PC-9 (cell line): ENCODE results near the gene IFITM5. TPM values are rescaled to one million over a fixed set of nuclear protein-coding genes. Genes with fewer than 3 reads are reported as not detected.

Experiments used
- BruUV-seq: library from RNA; stranded (reverse); fragments of 400-500 nt; replicated peaks from 2 replicates; lab custom pipeline; 2021; lab: Mats Ljungman, UMichigan
- CTCF ChIA-PET: fragments of 300-600 bp; sonication (Branson Sonifier 250); formaldehyde crosslinking; loops from one replicate; lab custom pipeline; 2022; ENCODE audit warnings: antibody characterized with exemption; lab: Charles Lee
- POLR2A ChIA-PET: fragments of 300-600 bp; sonication (Branson Sonifier 250); formaldehyde crosslinking; loops from one replicate; lab custom pipeline; 2022; ENCODE audit warnings: antibody characterized with exemption; ENCODE audit not compliant: unreplicated experiment; lab: Charles Lee
- DNase-seq, 2 experiments: peaks; one replicate each; pipeline versions ENCODE4 v3.0.0 to v3.0.0-alpha.2; 2015 to 2022; ENCODE audit warnings: mixed read lengths in 1 of 2
- H2AFZ ChIP-seq: fragments of 200-600 bp; sonication (generic); 2 replicates; pipeline ENCODE4 v1.8.1; 2017; ENCODE audit warnings: antibody characterized with exemption
- H3F3A ChIP-seq: fragments of 200-600 bp; sonication (generic); 2 replicates; pipeline ENCODE4 v1.8.1; 2017; ENCODE audit warnings: antibody characterized with exemption, mild to moderate bottlenecking, low read depth; ENCODE audit not compliant: insufficient read depth
- H3K27ac ChIP-seq: fragments of 200-600 bp; sonication (generic); 2 replicates; pipeline ENCODE4 v1.6.1; 2016; ENCODE audit warnings: mixed run types
- H3K27me3 ChIP-seq: fragments of 200-600 bp; sonication (generic); 2 replicates; pipeline ENCODE4 v1.6.1; 2016; ENCODE audit warnings: low read depth, mixed run types; ENCODE audit not compliant: insufficient read depth
- H3K36me3 ChIP-seq: fragments of 200-600 bp; sonication (generic); 2 replicates; pipeline ENCODE4 v1.6.1; 2016; ENCODE audit warnings: low read depth, mixed run types
- H3K4me1 ChIP-seq: fragments of 200-600 bp; sonication (generic); replicated peaks from 2 replicates; pipeline ENCODE4 v1.6.1; 2016; ENCODE audit warnings: mixed run types; ENCODE audit not compliant: insufficient read depth
- H3K4me2 ChIP-seq: fragments of 200-600 bp; sonication (generic); 2 replicates; pipeline ENCODE4 v1.6.1; 2017; ENCODE audit warnings: mixed run types
- H3K4me3 ChIP-seq: fragments of 200-600 bp; sonication (generic); 2 replicates; pipeline ENCODE4 v1.6.1; 2016; ENCODE audit warnings: mixed run types
- H3K79me2 ChIP-seq: fragments of 200-600 bp; sonication (generic); 2 replicates; pipeline ENCODE4 v1.6.1; 2017; ENCODE audit warnings: low read depth, mixed run types
- H3K9me2 ChIP-seq: fragments of 200-600 bp; sonication (generic); 2 replicates; pipeline ENCODE4 v1.8.1; 2017; ENCODE audit warnings: mild to moderate bottlenecking; ENCODE audit not compliant: insufficient read depth
- H3K9me3 ChIP-seq: fragments of 200-600 bp; sonication (generic); 2 replicates; pipeline ENCODE4 v1.8.1; 2016; ENCODE audit warnings: low read depth; ENCODE audit not compliant: insufficient read depth
- H4K20me1 ChIP-seq: fragments of 200-600 bp; sonication (generic); 2 replicates; pipeline ENCODE4 v1.8.1; 2017; ENCODE audit not compliant: insufficient read depth
- CTCF ChIP-seq: fragments of 200-600 bp; sonication (generic); conservative IDR thresholded peaks from 2 replicates; pipeline ENCODE4 v1.6.1; 2017; ENCODE audit warnings: mixed run types, antibody characterized with exemption, mild to moderate bottlenecking, moderate library complexity
- EZH2 ChIP-seq: fragments of 200-600 bp; sonication (generic); IDR thresholded peaks from 2 replicates; pipeline ENCODE4 v1.8.0; 2017; ENCODE audit warnings: antibody characterized with exemption, low read depth
- intact Hi-C: fragments of 100-400 bp; cut with micrococcal nuclease; formaldehyde crosslinking; loops from one replicate; pipeline ENCODE4 v1.10.0; 2022; ENCODE audit not compliant: unreplicated experiment
- total RNA-seq: library from RNA; stranded (reverse); gene quantifications from 2 replicates; pipeline ENCODE4 v1.2.3, GENCODE V29; 2021

Gene IFITM5
- total RNA-seq, 1 experiment from 2014 or later: not detected

- H3K27me3 ChIP-seq: no peaks in the 10 kb centered on the region
- H3K4me3 ChIP-seq: no peak within 1 kb of the TSS
- H3K4me2 ChIP-seq: no peak within 1 kb of the TSS
- H3K4me1 ChIP-seq: no peaks in the 10 kb centered on the region
- H3K36me3 ChIP-seq: no peaks in the 10 kb centered on the region
- H3K9me3 ChIP-seq: no peaks in the 10 kb centered on the region
- H3F3A ChIP-seq: no peaks in the 10 kb centered on the region
- no peaks in the 10 kb centered on the region for H3K79me2 ChIP-seq
- DNase-seq: no peak
- H2AFZ ChIP-seq: no peak within 1 kb of the TSS
- intact Hi-C loops: no loop called here
- H4K20me1 ChIP-seq: no peaks in the 10 kb centered on the region
- H3K9me2 ChIP-seq: no peaks in the 10 kb centered on the region
- TF ChIP-seq EZH2 (no peak), CTCF (no peak)
- ChIA-PET POLR2A (no interaction called here), CTCF (no interaction called here)
- no TSS peak for BruUV-seq
- no peak within 1 kb of the TSS for H3K27ac ChIP-seq
Measured at GRCh38 chr11:278001-278951, 21.1 kb downstream of the IFITM5 start, which contains the start of gene NLRP6. NLRP6 (plus strand) TSS chr11:278407; CDS start chr11:278570, 163 bp downstream.

GRCh38 chr11:276219-276618, 23.1 kb downstream of the IFITM5 start:
- POLR2A ChIA-PET: no interaction called here
- H3K36me3 ChIP-seq: no peaks in the 10 kb centered on the region
- H3K9me2 ChIP-seq: no peaks in the 10 kb centered on the region
- no peaks in the 10 kb centered on the region for H3K9me3 ChIP-seq
- H3K27ac ChIP-seq: no peak overlapping the region
- no peak for DNase-seq
- H2AFZ ChIP-seq: no peak overlapping the region
- no peaks in the 10 kb centered on the region for H3K4me1 ChIP-seq
- H3K79me2 ChIP-seq: no peaks in the 10 kb centered on the region
- H3F3A ChIP-seq: no peaks in the 10 kb centered on the region
- no peak overlapping the region for H3K4me3 ChIP-seq
- intact Hi-C loops: no loop called here
- H3K4me2 ChIP-seq: no peak overlapping the region
- no peaks in the 10 kb centered on the region for H3K27me3 ChIP-seq
- BruUV-seq: no TSS peak
- H4K20me1 ChIP-seq: no peaks in the 10 kb centered on the region
- TF ChIP-seq CTCF: no peak
- TF ChIP-seq EZH2: no peak
- CTCF ChIA-PET: no interaction called here

GRCh38 chr11:272931-273198, 26.5 kb downstream of the IFITM5 start:
- no peak overlapping the region for H3K27ac ChIP-seq
- no peaks in the 10 kb centered on the region for H3K4me1 ChIP-seq
- no peaks in the 10 kb centered on the region for H3K36me3 ChIP-seq
- H2AFZ ChIP-seq: no peak overlapping the region
- CTCF ChIA-PET: no interaction called here
- no peaks in the 10 kb centered on the region for H3K79me2 ChIP-seq
- no peak overlapping the region for H3K4me3 ChIP-seq
- no peaks in the 10 kb centered on the region for H3F3A ChIP-seq
- no peaks in the 10 kb centered on the region for H3K9me3 ChIP-seq
- DNase-seq: no peak
- POLR2A ChIA-PET: no interaction called here
- no peaks in the 10 kb centered on the region for H3K27me3 ChIP-seq
- no peak for TF ChIP-seq CTCF
- TF ChIP-seq EZH2: no peak
- no peaks in the 10 kb centered on the region for H3K9me2 ChIP-seq
- BruUV-seq: no TSS peak
- intact Hi-C loops: no loop called here
- H3K4me2 ChIP-seq: no peak overlapping the region
- H4K20me1 ChIP-seq: no peaks in the 10 kb centered on the region
